ENCODE data around the gene TNS3.

TNS3 gene

DNA sequence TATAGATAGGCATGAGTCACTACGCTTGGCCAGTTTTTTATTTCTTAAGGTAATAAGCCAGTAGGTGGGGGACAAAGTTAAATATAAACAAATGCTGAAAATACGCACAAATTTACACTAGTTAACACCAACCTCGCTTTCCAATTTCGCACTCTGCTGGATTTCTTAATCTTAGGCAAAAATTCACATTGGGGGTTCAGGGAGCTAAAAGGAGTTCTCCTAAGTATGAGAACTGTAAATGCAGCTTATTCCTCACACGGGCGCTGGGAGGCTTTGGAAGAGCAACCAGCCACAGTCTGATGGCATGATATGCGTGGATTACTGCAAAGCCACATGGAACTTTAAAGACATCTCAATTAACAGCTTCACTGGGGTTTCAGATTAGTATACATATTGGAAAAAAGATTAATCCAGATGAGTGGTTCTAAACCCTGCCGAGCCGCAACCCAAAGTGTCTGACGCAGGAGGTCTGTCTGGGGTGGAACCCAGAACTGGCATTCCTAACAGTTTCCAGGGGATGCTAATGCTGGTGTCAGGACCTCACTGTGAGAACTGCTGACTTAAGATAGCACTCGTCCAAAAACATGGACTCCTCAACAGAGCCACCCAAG is 16.2 kb downstream of the TNS3 start:
- Mint-ChIP-seq H3K27ac (no peak overlapping the region), H3K4me1 (ENCODE audit: low read depth) (no peaks in the 10 kb centered on the region), H3K4me3 (no peak overlapping the region), H3K36me3 (no peaks in the 10 kb centered on the region), H3K9me3 (ENCODE audit: low read depth) (no peaks in the 10 kb centered on the region), H3K27me3 (peaks cover 3% of the 10 kb centered on the region)

DNA sequence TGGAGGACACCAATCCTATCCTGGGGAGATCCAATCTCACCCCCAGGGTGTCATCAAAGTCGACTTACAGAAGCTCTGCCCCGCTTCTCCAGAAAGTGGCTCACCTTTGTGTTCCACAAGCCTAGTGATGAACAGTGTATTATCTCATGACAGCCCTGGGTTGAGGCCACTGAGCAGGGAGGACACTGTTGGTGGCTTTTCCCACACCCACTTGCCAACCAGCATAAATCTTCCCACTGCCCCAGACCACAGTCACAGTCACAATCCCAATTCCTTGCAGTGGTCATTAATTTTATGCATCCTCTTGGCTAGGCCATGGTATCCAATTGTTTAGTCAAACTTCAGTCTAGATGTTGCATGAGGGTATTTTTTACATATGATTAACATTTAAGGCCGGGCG is 18.4 kb downstream of the TNS3 start:
- Mint-ChIP-seq H3K36me3 (no peaks in the 10 kb centered on the region), H3K27ac (no peak overlapping the region), H3K4me1 (ENCODE audit: low read depth) (no peaks in the 10 kb centered on the region), H3K4me3 (no peak overlapping the region), H3K27me3 (peaks cover 3% of the 10 kb centered on the region), H3K9me3 (ENCODE audit: low read depth) (no peaks in the 10 kb centered on the region)

DNA sequence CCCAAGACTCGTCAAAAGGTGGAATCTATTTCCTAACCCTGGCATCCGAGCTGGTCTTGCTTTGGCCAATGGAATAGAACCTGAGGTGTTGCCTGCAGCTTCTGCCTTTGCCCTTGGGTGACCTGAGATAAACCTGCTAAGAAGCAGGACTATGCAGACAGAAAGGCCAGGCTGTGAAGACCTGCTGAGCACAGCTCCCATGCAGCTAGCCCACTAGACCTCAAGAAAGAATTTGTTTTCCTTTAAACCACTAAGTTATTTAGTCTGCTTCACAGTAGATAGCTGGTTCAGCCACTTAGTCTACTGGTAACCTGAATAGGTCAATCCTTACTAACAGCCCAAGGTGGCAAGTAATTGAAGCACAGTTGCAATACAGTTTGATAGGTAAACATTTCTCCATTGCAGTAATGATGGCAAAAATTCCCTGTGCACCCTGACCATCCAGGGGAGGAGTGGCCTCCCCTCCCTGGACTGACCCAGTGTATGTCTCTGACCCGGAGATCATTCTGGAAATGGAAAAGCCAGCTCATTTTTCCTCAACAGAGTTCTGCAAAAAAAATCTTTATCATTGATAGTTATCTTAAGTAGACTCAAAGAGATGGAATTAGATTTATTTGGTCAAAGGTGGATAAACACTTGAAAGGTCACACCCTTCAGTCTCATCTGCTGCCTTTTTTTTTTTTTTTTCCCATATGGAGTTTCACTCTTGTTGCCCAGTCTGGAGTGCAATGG is 20.0 kb downstream of the TNS3 start:
- Mint-ChIP-seq H3K27me3 (peaks cover 3% of the 10 kb centered on the region), H3K9me3 (ENCODE audit: low read depth) (no peaks in the 10 kb centered on the region), H3K36me3 (no peaks in the 10 kb centered on the region), H3K4me3 (no peak overlapping the region), H3K4me1 (ENCODE audit: low read depth) (no peaks in the 10 kb centered on the region), H3K27ac (no peak overlapping the region)

DNA sequence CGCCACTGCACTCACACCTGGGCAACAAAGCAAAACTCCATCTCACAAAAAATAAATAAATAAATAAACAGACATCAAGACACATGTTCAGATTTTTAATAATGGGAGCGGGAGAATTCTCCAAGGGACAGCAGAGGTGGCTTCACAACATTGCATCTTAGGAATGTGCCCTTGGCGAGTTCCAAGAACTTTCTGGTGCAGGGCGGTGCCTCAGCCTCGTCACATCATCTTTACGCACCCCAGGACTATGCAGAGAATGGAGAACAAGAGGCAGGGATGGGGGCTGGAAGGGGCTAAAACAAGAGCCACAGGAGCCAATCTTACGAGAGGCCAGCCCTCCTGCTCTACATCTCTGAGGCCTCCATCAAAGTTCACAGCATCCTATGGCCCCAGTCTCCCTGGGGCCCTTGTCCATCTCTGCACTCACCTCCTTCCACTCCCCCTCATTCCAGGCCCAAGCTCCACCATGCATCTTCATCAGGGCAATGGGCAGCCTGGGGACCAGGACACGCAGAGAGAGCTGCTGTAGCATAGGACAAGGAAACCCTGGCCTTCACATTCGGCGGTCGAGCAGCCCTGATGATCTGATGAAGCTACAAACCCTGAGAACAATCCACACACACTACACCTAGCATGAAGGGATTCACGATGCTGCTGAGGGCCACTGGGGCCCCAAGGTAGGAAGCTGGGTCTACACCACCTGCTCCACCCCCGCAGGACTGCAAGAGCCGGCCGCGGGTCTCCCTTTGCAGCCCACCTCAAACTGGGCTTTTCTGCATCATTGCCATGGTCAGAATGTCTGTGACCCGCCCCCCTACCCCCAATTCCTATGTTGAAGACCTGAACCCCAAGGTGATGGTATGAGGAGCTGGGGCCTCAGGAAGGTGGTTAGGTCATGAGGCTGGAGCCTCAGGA is 22.3 kb downstream of the TNS3 start:
- Mint-ChIP-seq H3K4me1 (ENCODE audit: low read depth) (no peaks in the 10 kb centered on the region), H3K27me3 (no peaks in the 10 kb centered on the region), H3K9me3 (ENCODE audit: low read depth) (no peaks in the 10 kb centered on the region), H3K27ac (no peak overlapping the region), H3K36me3 (no peaks in the 10 kb centered on the region), H3K4me3 (no peak overlapping the region)

DNA sequence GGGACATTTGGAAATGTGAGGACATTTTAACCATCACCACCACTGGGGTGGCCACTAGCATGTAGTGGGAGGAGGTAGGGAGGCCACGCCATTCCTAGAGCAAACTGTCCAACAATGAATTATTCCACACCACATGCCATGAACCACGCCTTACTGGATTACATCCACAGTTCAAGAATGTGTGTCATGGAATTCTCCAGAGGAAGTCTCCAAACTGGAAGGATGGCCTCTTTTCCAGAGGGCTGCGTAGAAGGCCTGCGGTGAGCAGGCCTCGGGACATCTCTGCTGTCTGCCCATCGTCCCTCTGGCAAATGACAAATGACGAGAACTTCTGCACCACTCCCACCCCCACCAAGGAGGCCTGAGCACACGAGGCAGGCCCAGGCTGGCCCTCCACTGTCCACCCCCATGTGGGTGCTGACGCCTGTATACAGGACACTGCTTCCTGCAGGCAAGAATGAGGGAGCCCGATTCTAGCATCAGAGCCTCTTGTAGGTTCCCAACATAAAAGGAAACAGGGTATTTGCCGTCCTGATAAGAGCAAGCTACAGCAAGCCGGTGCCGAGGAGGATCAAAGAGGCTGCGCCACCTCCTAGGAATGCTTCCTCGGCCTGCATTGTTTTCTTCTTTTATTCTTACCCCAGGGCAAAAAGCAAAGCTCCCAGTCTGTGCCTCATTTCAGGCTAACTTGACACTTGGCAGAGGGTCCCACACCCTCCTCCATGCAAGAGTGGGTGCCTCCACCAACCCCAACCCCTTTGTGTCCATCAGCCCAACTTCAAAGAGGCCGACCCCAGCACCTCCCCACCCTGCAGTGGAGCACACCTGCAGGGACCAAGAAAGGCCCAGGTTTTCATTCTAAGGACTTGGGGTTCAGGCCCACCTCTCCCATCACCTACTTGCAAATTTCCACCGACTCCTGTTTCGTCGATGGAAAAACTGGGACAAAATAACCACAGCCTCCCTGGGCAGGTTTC is 23.9 kb downstream of the TNS3 start:
- Mint-ChIP-seq H3K27ac (no peak overlapping the region), H3K9me3 (ENCODE audit: low read depth) (no peaks in the 10 kb centered on the region), H3K4me1 (ENCODE audit: low read depth) (no peaks in the 10 kb centered on the region), H3K27me3 (no peaks in the 10 kb centered on the region), H3K4me3 (no peak overlapping the region), H3K36me3 (no peaks in the 10 kb centered on the region)

GRCh38 chr7:47557317-47557693 is 24.6 kb downstream of the TNS3 start:
- Mint-ChIP-seq H3K4me1 (ENCODE audit: low read depth) (no peaks in the 10 kb centered on the region), H3K4me3 (no peak overlapping the region), H3K27me3 (no peaks in the 10 kb centered on the region), H3K27ac (no peak overlapping the region), H3K9me3 (ENCODE audit: low read depth) (no peaks in the 10 kb centered on the region), H3K36me3 (no peaks in the 10 kb centered on the region)

DNA sequence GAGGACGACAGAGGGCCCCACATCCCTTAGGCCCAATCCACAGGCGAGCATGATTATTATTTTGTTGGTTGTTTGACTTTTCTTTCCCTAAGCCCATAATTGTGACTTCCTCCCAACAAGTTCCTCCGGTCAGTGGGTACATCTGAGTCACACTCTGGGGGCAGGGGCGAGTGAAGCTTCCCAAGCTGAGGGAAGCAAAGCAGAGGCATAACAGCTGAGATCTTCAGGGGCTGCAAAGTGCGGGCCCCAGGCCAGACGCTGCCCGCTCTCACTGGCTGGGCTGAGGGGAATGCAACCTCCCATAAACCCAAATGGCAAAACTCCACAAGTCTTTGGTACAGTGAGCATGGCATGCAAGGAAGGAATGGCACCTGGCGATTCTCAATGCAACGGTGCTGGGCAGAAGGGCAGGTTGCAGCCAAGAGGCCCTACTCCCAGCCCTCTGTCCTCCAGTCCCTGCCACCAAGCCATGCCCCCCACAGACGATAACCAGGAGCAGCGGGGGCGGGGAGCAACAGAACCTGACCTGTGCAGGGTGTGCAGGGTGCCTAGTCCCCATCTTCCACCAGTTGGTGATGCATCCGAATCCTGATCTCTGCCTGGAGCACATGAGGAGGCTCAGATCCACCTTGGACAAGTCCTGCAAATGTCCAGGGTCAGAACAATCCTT is 25.3 kb downstream of the TNS3 start:
- no peak overlapping the region for H3K4me3 Mint-ChIP-seq
- H3K27me3 Mint-ChIP-seq = no peaks in the 10 kb centered on the region
- H3K36me3 Mint-ChIP-seq = no peaks in the 10 kb centered on the region
- H3K4me1 Mint-ChIP-seq (ENCODE audit: low read depth) = no peaks in the 10 kb centered on the region
- no peak overlapping the region for H3K27ac Mint-ChIP-seq
- no peaks in the 10 kb centered on the region for H3K9me3 Mint-ChIP-seq (ENCODE audit: low read depth)

DNA sequence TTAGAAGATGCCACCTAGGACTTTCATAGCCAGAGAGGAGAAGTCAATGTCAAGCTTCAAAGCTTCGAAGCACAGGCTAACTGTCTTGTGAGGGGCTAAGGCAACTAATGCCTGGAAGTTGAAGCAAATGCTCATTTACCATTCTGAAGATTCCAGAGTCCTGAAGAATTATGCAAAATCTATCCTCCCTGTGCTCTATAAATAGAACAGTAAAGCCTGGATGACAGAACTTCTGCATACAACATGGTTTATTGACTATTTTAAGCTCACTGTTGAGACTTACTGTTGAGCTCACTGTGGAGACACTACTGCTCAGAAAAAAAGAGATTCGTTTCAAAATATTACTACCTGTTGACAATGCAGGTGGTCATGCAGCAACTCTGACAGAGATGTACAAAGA is 28.6 kb downstream of the TNS3 start:
- H3K36me3 Mint-ChIP-seq = no peaks in the 10 kb centered on the region
- H3K9me3 Mint-ChIP-seq (ENCODE audit: low read depth) = no peaks in the 10 kb centered on the region
- H3K4me3 Mint-ChIP-seq = no peak overlapping the region
- H3K27me3 Mint-ChIP-seq = no peaks in the 10 kb centered on the region
- no peaks in the 10 kb centered on the region for H3K4me1 Mint-ChIP-seq (ENCODE audit: low read depth)
- no peak overlapping the region for H3K27ac Mint-ChIP-seq

DNA sequence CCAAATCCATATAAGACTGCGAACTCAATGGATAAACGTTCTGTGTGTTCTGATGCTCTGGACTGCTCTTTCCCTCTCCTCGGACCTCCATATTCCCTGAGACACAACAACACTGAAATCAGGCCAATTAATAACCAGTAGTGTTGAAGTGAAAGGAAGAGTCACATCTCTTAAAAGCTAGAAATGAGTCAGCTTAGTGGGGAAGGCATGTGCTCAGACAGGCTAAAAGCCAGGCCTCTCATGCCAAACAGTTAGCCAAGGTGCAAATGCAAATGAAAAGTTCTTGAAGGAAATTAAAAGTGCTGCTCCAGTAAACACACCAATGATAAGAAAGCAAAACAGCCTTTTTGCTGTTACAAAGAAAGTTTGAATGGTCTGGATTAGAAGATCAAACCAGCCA is 29.3 kb downstream of the TNS3 start:
- Mint-ChIP-seq H3K27ac (no peak overlapping the region), H3K27me3 (no peaks in the 10 kb centered on the region), H3K4me3 (no peak overlapping the region), H3K36me3 (no peaks in the 10 kb centered on the region), H3K9me3 (ENCODE audit: low read depth) (no peaks in the 10 kb centered on the region), H3K4me1 (ENCODE audit: low read depth) (no peaks in the 10 kb centered on the region)

- Mint-ChIP-seq H3K27me3 (no peaks in the 10 kb centered on the region), H3K36me3 (no peaks in the 10 kb centered on the region), H3K9me3 (ENCODE audit: low read depth) (no peaks in the 10 kb centered on the region), H3K4me1 (ENCODE audit: low read depth) (no peaks in the 10 kb centered on the region), H3K4me3 (no peak overlapping the region), H3K27ac (no peak overlapping the region)
These were observed 30.1 kb downstream of the TNS3 start for GRCh38 chr7:47551668-47552440.

DNA sequence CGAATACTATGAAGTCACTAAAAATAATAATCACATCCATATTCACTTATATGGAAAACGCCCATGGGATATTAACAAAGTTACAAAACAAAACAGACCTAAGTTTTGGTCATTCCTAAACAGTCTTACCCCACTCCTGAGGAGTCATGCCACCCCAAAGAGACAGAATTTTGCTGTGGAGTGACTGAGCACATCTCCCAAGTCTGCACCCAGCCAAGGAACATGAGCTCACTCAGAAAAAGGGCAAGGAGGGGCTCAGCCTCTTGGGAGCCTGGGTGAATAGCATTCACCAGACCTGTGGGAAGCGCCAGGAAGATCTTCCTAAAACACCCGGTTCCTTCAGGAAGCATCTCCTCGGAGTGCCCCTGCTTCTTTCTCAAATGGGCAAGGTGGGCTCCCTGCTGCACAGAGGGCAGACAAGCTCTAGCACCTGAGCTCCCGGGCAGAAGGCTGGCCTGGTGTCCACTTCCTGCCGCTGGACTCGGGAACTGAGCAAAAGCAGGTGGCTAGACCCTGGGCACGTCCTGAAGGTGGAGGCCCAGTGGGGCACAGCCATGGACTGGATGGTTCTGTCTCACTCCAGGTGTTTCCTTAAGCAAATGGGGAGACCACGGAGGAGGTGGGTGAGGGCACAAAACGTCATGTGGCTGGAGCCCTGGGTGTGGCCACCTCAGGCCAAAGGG is 31.0 kb downstream of the TNS3 start:
- Mint-ChIP-seq H3K4me3 (no peak overlapping the region), H3K36me3 (no peaks in the 10 kb centered on the region), H3K4me1 (ENCODE audit: low read depth) (no peaks in the 10 kb centered on the region), H3K27ac (no peak overlapping the region), H3K9me3 (ENCODE audit: low read depth) (no peaks in the 10 kb centered on the region), H3K27me3 (no peaks in the 10 kb centered on the region)

DNA sequence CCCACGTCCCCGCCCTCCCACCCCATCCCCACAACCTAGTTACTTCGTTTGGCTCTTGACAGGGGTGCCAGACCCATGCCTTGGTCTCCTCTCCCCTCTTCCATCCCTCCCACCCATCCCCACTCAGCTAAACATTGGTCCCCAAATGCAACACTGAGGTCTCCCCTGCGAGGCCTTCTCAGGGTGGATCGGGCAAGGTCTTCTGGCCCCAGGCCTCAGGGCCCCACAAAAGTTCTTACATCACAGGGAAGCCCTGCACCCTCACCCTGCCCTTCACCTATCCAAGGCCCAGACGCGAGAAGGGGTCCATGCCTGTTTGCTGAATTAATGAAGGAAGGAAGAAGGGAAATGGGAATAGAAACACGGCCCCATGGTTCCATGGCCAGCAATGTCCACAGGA is 32.0 kb downstream of the TNS3 start:
- Mint-ChIP-seq H3K27ac (no peak overlapping the region), H3K4me1 (ENCODE audit: low read depth) (no peaks in the 10 kb centered on the region), H3K36me3 (no peaks in the 10 kb centered on the region), H3K4me3 (no peak overlapping the region), H3K9me3 (ENCODE audit: low read depth) (no peaks in the 10 kb centered on the region), H3K27me3 (no peaks in the 10 kb centered on the region)

- no peaks in the 10 kb centered on the region for H3K4me1 Mint-ChIP-seq (ENCODE audit: low read depth)
- no peaks in the 10 kb centered on the region for H3K9me3 Mint-ChIP-seq (ENCODE audit: low read depth)
- no peaks in the 10 kb centered on the region for H3K27me3 Mint-ChIP-seq
- H3K36me3 Mint-ChIP-seq = no peaks in the 10 kb centered on the region
- H3K27ac Mint-ChIP-seq = no peak overlapping the region
- no peak overlapping the region for H3K4me3 Mint-ChIP-seq
These were observed 32.5 kb downstream of the TNS3 start for GRCh38 chr7:47549397-47549796.

Data from activated naive CD8-positive, alpha-beta T cell (primary cell).